DND-41 (cell line): ENCODE results near the gene SLC38A3.

ENCODE experiments used
- ATAC-seq: fragments of 200-7000 bp; cut with Tn5 transposase; 3 replicates; pipeline ENCODE4 v1.9.1; 2021; ENCODE audit warnings: low read depth; ENCODE audit not compliant: insufficient read depth
- DNase-seq: peaks from one replicate; pipeline ENCODE4 v3.0.0-alpha.2; 2020
- H2AFZ ChIP-seq: 2 replicates; pipeline ENCODE4 v1.6.0; 2012; ENCODE audit warnings: low read depth, low read length
- H3K27ac ChIP-seq: 2 replicates; pipeline ENCODE4 v1.5.1; 2012; ENCODE audit warnings: low read length, inconsistent platforms
- H3K27me3 ChIP-seq: fragments of 200-600 bp; sonication (generic); 2 replicates; pipeline ENCODE4 v1.6.0; 2012; ENCODE audit warnings: low read length, mild to moderate bottlenecking, inconsistent platforms; ENCODE audit not compliant: insufficient read depth, poor library complexity
- H3K36me3 ChIP-seq: 2 replicates; pipeline ENCODE4 v1.5.1; 2012; ENCODE audit warnings: low read length, inconsistent platforms; ENCODE audit not compliant: insufficient read depth
- H3K4me1 ChIP-seq: 2 replicates; pipeline ENCODE4 v1.5.1; 2012; ENCODE audit warnings: mild to moderate bottlenecking, low read length; ENCODE audit not compliant: insufficient read depth
- H3K4me2 ChIP-seq: 2 replicates; pipeline ENCODE4 v1.6.0; 2012; ENCODE audit warnings: mild to moderate bottlenecking, moderate library complexity, low read length, inconsistent platforms; ENCODE audit not compliant: insufficient read depth
- H3K4me3 ChIP-seq, 2 experiments: fragments of 200-600 bp in 1 of 2; shearing (Covaris generic) in 1 of 2; 2 replicates each; pipeline ENCODE4 v1.5.1; 2012 to 2016; ENCODE audit warnings: inconsistent platforms in 2 of 2, low read length in 2 of 2, mild to moderate bottlenecking in 2 of 2, low read depth in 1 of 2, moderate library complexity in 1 of 2
- H3K79me2 ChIP-seq: 2 replicates; pipeline ENCODE4 v1.6.0; 2012; ENCODE audit warnings: low read length, inconsistent platforms; ENCODE audit not compliant: insufficient read depth
- H3K9ac ChIP-seq: 2 replicates; pipeline ENCODE4 v1.6.0; 2012; ENCODE audit warnings: low read depth, mild to moderate bottlenecking, inconsistent platforms, low read length, moderate library complexity
- H3K9me3 ChIP-seq: 2 replicates; pipeline ENCODE4 v1.5.1; 2012; ENCODE audit warnings: low read length, moderate library complexity, mild to moderate bottlenecking, inconsistent platforms; ENCODE audit not compliant: insufficient read depth, severe bottlenecking
- H4K20me1 ChIP-seq: 2 replicates; pipeline ENCODE4 v1.6.0; 2012; ENCODE audit warnings: low read length; ENCODE audit not compliant: insufficient read depth
- CTCF ChIP-seq: IDR thresholded peaks from 2 replicates; pipeline ENCODE4 v1.5.1; 2012; ENCODE audit warnings: borderline replicate concordance, low read length, moderate library complexity, mild to moderate bottlenecking; ENCODE audit not compliant: poor library complexity, severe bottlenecking; ENCODE audit errors: extremely low read depth
- EZH2 ChIP-seq: IDR thresholded peaks from 3 replicates; pipeline ENCODE4 v1.6.1; 2012; ENCODE audit warnings: borderline replicate concordance, low read depth, mild to moderate bottlenecking, moderate library complexity, low read length, inconsistent platforms; ENCODE audit not compliant: severe bottlenecking

SLC38A3 gene

GRCh38 chr3:50165910-50166538 is 39.0 kb upstream of the SLC38A3 start:
- H3K4me1 ChIP-seq = no peaks in the 10 kb centered on the region
- H3K9me3 ChIP-seq = no peaks in the 10 kb centered on the region
- ATAC-seq (no peak), DNase-seq (no peak)
- H3K36me3 ChIP-seq = no peaks in the 10 kb centered on the region
- no peak overlapping the region for H3K4me2 ChIP-seq
- no peaks in the 10 kb centered on the region for H3K27me3 ChIP-seq
- no peak overlapping the region for H2AFZ ChIP-seq
- H3K27ac ChIP-seq = no peak overlapping the region
- H3K4me3 ChIP-seq = no peak overlapping the region
- H4K20me1 ChIP-seq = no peaks in the 10 kb centered on the region
- TF ChIP-seq CTCF = no peak
- TF ChIP-seq EZH2 = no peak
- H3K9ac ChIP-seq = no peak overlapping the region
- H3K79me2 ChIP-seq = no peaks in the 10 kb centered on the region

- Histone ChIP-seq H3K27ac (no peak overlapping the region), H3K4me1 (no peaks in the 10 kb centered on the region), H3K36me3 (no peaks in the 10 kb centered on the region), H4K20me1 (no peaks in the 10 kb centered on the region), H3K4me2 (no peak overlapping the region), H2AFZ (no peak overlapping the region), H3K9ac (no peak overlapping the region), H3K79me2 (no peaks in the 10 kb centered on the region), H3K9me3 (no peaks in the 10 kb centered on the region), H3K27me3 (no peaks in the 10 kb centered on the region), H3K4me3 (no peak overlapping the region)
- no peak for DNase-seq
- TF ChIP-seq EZH2 (no peak), CTCF (no peak)
- no peak for ATAC-seq
Observed at GRCh38 chr3:50166620-50167019, 38.5 kb upstream of the SLC38A3 start.

- no peak overlapping the region for H3K27ac ChIP-seq
- no peak overlapping the region for H3K4me2 ChIP-seq
- H3K9ac ChIP-seq = no peak overlapping the region
- no peaks in the 10 kb centered on the region for H3K4me1 ChIP-seq
- DNase-seq (no peak), ATAC-seq (no peak)
- H3K27me3 ChIP-seq = no peaks in the 10 kb centered on the region
- H3K79me2 ChIP-seq = no peaks in the 10 kb centered on the region
- H3K36me3 ChIP-seq = no peaks in the 10 kb centered on the region
- H3K4me3 ChIP-seq = no peak overlapping the region
- H2AFZ ChIP-seq = no peak overlapping the region
- TF ChIP-seq EZH2 = no peak
- TF ChIP-seq CTCF = no peak
- no peaks in the 10 kb centered on the region for H3K9me3 ChIP-seq
- H4K20me1 ChIP-seq = no peaks in the 10 kb centered on the region
Observed at GRCh38 chr3:50167069-50167840, 37.8 kb upstream of the SLC38A3 start.
